ENCODE measurements around the gene SRGAP1. TPM values are rescaled to one million over a fixed set of nuclear protein-coding genes. Genes with fewer than 3 reads are reported as not detected.
A peak's percentile ranks its signal among the peaks of the same experiment; 100 is the strongest.

Gene SRGAP1
- total and polyA plus RNA-seq, 2 experiments from 2014 or later: 13.0 to 29.4 TPM

- Histone ChIP-seq H3K9ac (no peak overlapping the region), H3K4me1 (ENCODE audit: insufficient read depth) (no peaks in the 10 kb centered on the region), H4K20me1 (ENCODE audit: insufficient read depth) (no peaks in the 10 kb centered on the region), H3K27ac (no peak overlapping the region), H3K4me2 (ENCODE audit: unreplicated experiment) (no peak overlapping the region), H2AFZ (no peak overlapping the region), H3K27me3 (replicated peaks; ENCODE audit: insufficient read depth) (no peaks in the 10 kb centered on the region), H3K9me2 (ENCODE audit: insufficient read depth) (no peaks in the 10 kb centered on the region), H3K4me3 (no peak overlapping the region), H3K36me3 (ENCODE audit: low read depth) (no peaks in the 10 kb centered on the region), H3F3A (ENCODE audit: insufficient read depth) (no peaks in the 10 kb centered on the region), H3K79me2 (ENCODE audit: insufficient read depth) (no peaks in the 10 kb centered on the region), H3K9me3 (ENCODE audit: low read depth) (no peaks in the 10 kb centered on the region)
- no peak for DNase-seq
- in situ Hi-C loops (cut with MboI): no loop called here
- no peak for TF ChIP-seq EZH2 (IDR thresholded peaks at IDR 0.05; ENCODE audit: insufficient read depth, poor library complexity, severe bottlenecking)
- TF ChIP-seq EZH2phosphoT487 (IDR thresholded peaks at IDR 0.05; ENCODE audit: insufficient read depth, low read depth): no peak
- WGBS, 2 experiments (ENCODE audit: low coverage in 1 of 2, low lambda C conversion rate in 2 of 2, missing lambda C conversion rate in 2 of 2): 68 to 73% methylated on average over 2 of the region's 2 CpGs
Measured at GRCh38 chr12:63811334-63811733, 33.2 kb upstream of the SRGAP1 start.

- H3K9ac ChIP-seq: no peak overlapping the region
- H3K4me1 ChIP-seq (ENCODE audit: insufficient read depth): no peaks in the 10 kb centered on the region
- no peak for DNase-seq
- no peak overlapping the region for H3K4me2 ChIP-seq (ENCODE audit: unreplicated experiment)
- 86 to 99% methylated on average over 2 of the region's 2 CpGs for WGBS, 2 experiments (ENCODE audit: low coverage in 1 of 2, low lambda C conversion rate in 2 of 2, missing lambda C conversion rate in 2 of 2)
- in situ Hi-C loops (cut with MboI): no loop called here
- TF ChIP-seq EZH2 (IDR thresholded peaks at IDR 0.05; ENCODE audit: insufficient read depth, poor library complexity, severe bottlenecking) (no peak), EZH2phosphoT487 (IDR thresholded peaks at IDR 0.05; ENCODE audit: insufficient read depth, low read depth) (no peak)
- no peak overlapping the region for H3K27ac ChIP-seq
- no peaks in the 10 kb centered on the region for H3K79me2 ChIP-seq (ENCODE audit: insufficient read depth)
- H3K27me3 ChIP-seq (replicated peaks; ENCODE audit: insufficient read depth): no peaks in the 10 kb centered on the region
- no peaks in the 10 kb centered on the region for H3K36me3 ChIP-seq (ENCODE audit: low read depth)
- H3K4me3 ChIP-seq: no peak overlapping the region
- H3K9me2 ChIP-seq (ENCODE audit: insufficient read depth): no peaks in the 10 kb centered on the region
- H3F3A ChIP-seq (ENCODE audit: insufficient read depth): no peaks in the 10 kb centered on the region
- H4K20me1 ChIP-seq (ENCODE audit: insufficient read depth): no peaks in the 10 kb centered on the region
- no peak overlapping the region for H2AFZ ChIP-seq
- H3K9me3 ChIP-seq (ENCODE audit: low read depth): no peaks in the 10 kb centered on the region
Measured at GRCh38 chr12:63811755-63812154, 32.7 kb upstream of the SRGAP1 start.

GRCh38 chr12:63814146-63814772, 30.2 kb upstream of the SRGAP1 start:
- Histone ChIP-seq H3K9me3 (ENCODE audit: low read depth) (no peaks in the 10 kb centered on the region), H3K9me2 (ENCODE audit: insufficient read depth) (no peaks in the 10 kb centered on the region), H3K4me1 (ENCODE audit: insufficient read depth) (no peaks in the 10 kb centered on the region), H2AFZ (peak overlapping the region; percentile 33; the same call in 1 of the 2 replicates), H3K79me2 (ENCODE audit: insufficient read depth) (no peaks in the 10 kb centered on the region), H3K36me3 (ENCODE audit: low read depth) (no peaks in the 10 kb centered on the region), H3K9ac (no peak overlapping the region), H3K4me2 (ENCODE audit: unreplicated experiment) (no peak overlapping the region), H3K4me3 (no peak overlapping the region), H4K20me1 (ENCODE audit: insufficient read depth) (no peaks in the 10 kb centered on the region), H3K27me3 (replicated peaks; ENCODE audit: insufficient read depth) (no peaks in the 10 kb centered on the region), H3K27ac (no peak overlapping the region), H3F3A (ENCODE audit: insufficient read depth) (no peaks in the 10 kb centered on the region)
- 78 to 87% methylated on average over 4 of the region's 4 CpGs for WGBS, 2 experiments (ENCODE audit: low coverage in 1 of 2, low lambda C conversion rate in 2 of 2, missing lambda C conversion rate in 2 of 2)
- no peak for TF ChIP-seq EZH2 (IDR thresholded peaks at IDR 0.05; ENCODE audit: insufficient read depth, poor library complexity, severe bottlenecking)
- no peak for TF ChIP-seq EZH2phosphoT487 (IDR thresholded peaks at IDR 0.05; ENCODE audit: insufficient read depth, low read depth)
- in situ Hi-C loops (cut with MboI): no loop called here
- no peak for DNase-seq

- WGBS, 2 experiments (ENCODE audit: low coverage in 1 of 2, low lambda C conversion rate in 2 of 2, missing lambda C conversion rate in 2 of 2): 83 to 85% methylated on average over 3 of the region's 3 CpGs
- no peak for TF ChIP-seq EZH2phosphoT487 (IDR thresholded peaks at IDR 0.05; ENCODE audit: insufficient read depth, low read depth)
- no peak for TF ChIP-seq EZH2 (IDR thresholded peaks at IDR 0.05; ENCODE audit: insufficient read depth, poor library complexity, severe bottlenecking)
- Histone ChIP-seq H3K4me1 (ENCODE audit: insufficient read depth) (no peaks in the 10 kb centered on the region), H3K27me3 (replicated peaks; ENCODE audit: insufficient read depth) (no peaks in the 10 kb centered on the region), H3K4me2 (ENCODE audit: unreplicated experiment) (no peak overlapping the region), H3K36me3 (ENCODE audit: low read depth) (no peaks in the 10 kb centered on the region), H3K9me2 (ENCODE audit: insufficient read depth) (no peaks in the 10 kb centered on the region), H3K27ac (no peak overlapping the region), H3K9me3 (ENCODE audit: low read depth) (no peaks in the 10 kb centered on the region), H4K20me1 (ENCODE audit: insufficient read depth) (no peaks in the 10 kb centered on the region), H3K79me2 (ENCODE audit: insufficient read depth) (no peaks in the 10 kb centered on the region), H2AFZ (no peak overlapping the region), H3K4me3 (no peak overlapping the region), H3K9ac (no peak overlapping the region), H3F3A (ENCODE audit: insufficient read depth) (no peaks in the 10 kb centered on the region)
- no peak for DNase-seq
- in situ Hi-C loops (cut with MboI): no loop called here
Measured at GRCh38 chr12:63815482-63815852, 29.0 kb upstream of the SRGAP1 start.
